HCT116 (cell line): Measurements from ENCODE around the gene MYH1. TPM values are rescaled to one million over a fixed set of nuclear protein-coding genes. Genes with fewer than 3 reads are reported as not detected.

ENCODE experiments used
- ATAC-seq: fragments of 200-7000 bp; cut with Tn5 transposase; 2 replicates; pipeline ENCODE4 v1.9.1; 2020; ENCODE audit warnings: mild to moderate bottlenecking, moderate library complexity
- BruUV-seq: library from RNA; stranded (reverse); fragments of 400-500 nt; replicated peaks from 2 replicates; lab custom pipeline; 2021; lab: Mats Ljungman, UMichigan
- CTCF ChIA-PET: fragments of 300-600 bp; sonication (Branson Sonifier 250); formaldehyde crosslinking; loops from one replicate; lab custom pipeline; 2021; ENCODE audit warnings: antibody characterized with exemption; lab: Charles Lee
- POLR2A ChIA-PET: fragments of 300-600, 350-600 bp; sonication (Branson Sonifier 250); formaldehyde crosslinking; loops from one replicate; lab custom pipeline; 2021; ENCODE audit warnings: antibody characterized with exemption; lab: Charles Lee
- RAD21 ChIA-PET, 2 experiments: fragments of 300-600 bp; sonication (Branson Sonifier 250); formaldehyde crosslinking; loops; one replicate each; lab custom pipeline; 2023; ENCODE audit warnings: low total read pairs in 2 of 2; ENCODE audit not compliant: uncharacterized antibody in 2 of 2, unreplicated experiment in 2 of 2, low non-redundant PET in 1 of 2; lab: Charles Lee
- DNase-seq: peaks from one replicate; pipeline ENCODE4 v3.0.0-alpha.2; 2010; ENCODE audit warnings: low read depth, low spot score
- H2AFZ ChIP-seq: fragments of 200-600 bp; shearing (Covaris generic), sonication (generic); 2 replicates; pipeline ENCODE4 v1.6.1; 2017; ENCODE audit warnings: low read depth, mixed run types, mixed read lengths, antibody characterized with exemption, low read length; ENCODE audit not compliant: poor library complexity, severe bottlenecking
- H3K27ac ChIP-seq: 2 replicates; pipeline ENCODE4 v1.5.1; 2012; ENCODE audit warnings: low read depth, low read length
- H3K27me3 ChIP-seq: fragments of 200-600 bp; sonication (generic); 2 replicates; pipeline ENCODE4 v1.6.1; 2016; ENCODE audit warnings: mixed run types, low read length, mixed read lengths; ENCODE audit not compliant: insufficient read depth
- H3K36me3 ChIP-seq, 2 experiments: fragments of 200-500 bp in 1 of 2; fragments of 200-600 bp in 1 of 2; sonication (Bioruptor generic) in 1 of 2; sonication (generic) in 1 of 2; 2 replicates each; pipeline versions ENCODE4 v1.5.1 to v1.6.1; 2014 to 2016; ENCODE audit warnings: low read length in 2 of 2, inconsistent platforms in 1 of 2, mixed read lengths in 1 of 2, mixed run types in 1 of 2; ENCODE audit not compliant: insufficient read depth in 2 of 2, control insufficient read depth in 1 of 2
- H3K4me1 ChIP-seq, 2 experiments: fragments of 200-600 bp in 1 of 2; sonication (generic) in 1 of 2; 2 replicates each; pipeline versions ENCODE4 v1.5.1 to v1.6.1; 2012 to 2017; ENCODE audit warnings: low read length in 2 of 2, inconsistent platforms in 1 of 2, mild to moderate bottlenecking in 1 of 2, mixed read lengths in 1 of 2, mixed run types in 1 of 2, moderate library complexity in 1 of 2; ENCODE audit not compliant: insufficient read depth in 2 of 2, control insufficient read depth in 1 of 2
- H3K4me2 ChIP-seq: fragments of 200-600 bp; sonication (generic); 2 replicates; pipeline ENCODE4 v1.6.1; 2017; ENCODE audit warnings: mixed run types, low read length, mixed read lengths
- H3K4me3 ChIP-seq, 2 experiments: fragments of 200-600 bp in 1 of 2; sonication (generic) in 1 of 2; replicated peaks in 1 of 2; 2 replicates each; pipeline ENCODE4 v1.5.1; 2011 to 2016; ENCODE audit warnings: low read length in 2 of 2, control low read depth in 1 of 2, low read depth in 1 of 2, mild to moderate bottlenecking in 1 of 2, mixed read lengths in 1 of 2, mixed run types in 1 of 2
- H3K79me2 ChIP-seq: fragments of 200-600 bp; sonication (generic); 2 replicates; pipeline ENCODE4 v1.6.1; 2017; ENCODE audit warnings: mild to moderate bottlenecking, mixed run types, low read length, moderate library complexity, mixed read lengths; ENCODE audit not compliant: insufficient read depth
- H3K9ac ChIP-seq: fragments of 200-600 bp; sonication (generic); 2 replicates; pipeline ENCODE4 v1.6.1; 2016; ENCODE audit warnings: low read length, mixed read lengths
- H3K9me2 ChIP-seq: fragments of 200-600 bp; sonication (generic), shearing (Covaris generic); 2 replicates; pipeline ENCODE4 v1.6.1; 2017; ENCODE audit warnings: mixed run types, mild to moderate bottlenecking, moderate library complexity; ENCODE audit not compliant: insufficient read depth
- H3K9me3 ChIP-seq, 2 experiments: fragments of 200-500 bp in 1 of 2; fragments of 200-600 bp in 1 of 2; sonication (Bioruptor generic) in 1 of 2; sonication (generic) in 1 of 2; 2 replicates each; pipeline ENCODE4 v1.6.1; 2014 to 2017; ENCODE audit warnings: low read length in 2 of 2, mixed read lengths in 2 of 2, inconsistent platforms in 1 of 2, low read depth in 1 of 2, mild to moderate bottlenecking in 1 of 2, mixed run types in 1 of 2, moderate library complexity in 1 of 2; ENCODE audit not compliant: control insufficient read depth in 1 of 2, insufficient read depth in 1 of 2
- H4K20me1 ChIP-seq: fragments of 200-600 bp; sonication (generic), shearing (Covaris generic); 2 replicates; pipeline ENCODE4 v1.6.1; 2017; ENCODE audit warnings: mixed run types, mild to moderate bottlenecking, moderate library complexity; ENCODE audit not compliant: insufficient read depth
- ATF3 ChIP-seq: IDR thresholded peaks from 2 replicates; pipeline ENCODE4 v1.6.1; 2012
- CBX3 ChIP-seq: IDR thresholded peaks from 2 replicates; pipeline ENCODE4 v1.6.1; 2012; ENCODE audit warnings: low read depth
- EZH2 ChIP-seq: fragments of 200-600 bp; sonication (generic); IDR thresholded peaks from 2 replicates; pipeline ENCODE4 v1.6.1; 2017; ENCODE audit warnings: antibody characterized with exemption, mixed run types
- EZH2phosphoT487 ChIP-seq: fragments of 200-600 bp; IDR thresholded peaks from 2 replicates; pipeline ENCODE4 v1.6.1; 2018; ENCODE audit warnings: antibody characterized with exemption, borderline replicate concordance
- FOSL1 ChIP-seq: IDR thresholded peaks from 2 replicates; pipeline ENCODE4 v1.6.1; 2012; ENCODE audit warnings: low read depth
- POLR2A ChIP-seq: IDR thresholded peaks from 2 replicates; pipeline ENCODE4 v1.7.0; 2011; ENCODE audit warnings: borderline replicate concordance; ENCODE audit not compliant: insufficient read depth, insufficient read length; ENCODE audit errors: extremely low read depth
- POLR2AphosphoS5 ChIP-seq: IDR thresholded peaks from 2 replicates; pipeline ENCODE4 v1.6.1; 2011; ENCODE audit warnings: mild to moderate bottlenecking, low read depth, low read length, moderate library complexity
- SP1 ChIP-seq: IDR thresholded peaks from 2 replicates; pipeline ENCODE4 v1.6.1; 2012; ENCODE audit warnings: low read depth
- SRF ChIP-seq: IDR thresholded peaks from 2 replicates; pipeline ENCODE4 v1.6.1; 2012; ENCODE audit warnings: low read depth
- TCF7L2 ChIP-seq: IDR thresholded peaks from 2 replicates; pipeline ENCODE4 v1.7.0; 2011; ENCODE audit warnings: borderline replicate concordance, inconsistent platforms; ENCODE audit not compliant: insufficient read depth, insufficient read length; ENCODE audit errors: extremely low read depth
- YY1 ChIP-seq: IDR thresholded peaks from 2 replicates; pipeline ENCODE4 v1.6.1; 2011; ENCODE audit warnings: low read length, low read depth, moderate library complexity, mild to moderate bottlenecking; ENCODE audit not compliant: insufficient replicate concordance; ENCODE audit errors: extremely low read depth
- ZBTB33 ChIP-seq: IDR thresholded peaks from 2 replicates; pipeline ENCODE4 v1.6.1; 2011; ENCODE audit warnings: mild to moderate bottlenecking, low read length, moderate library complexity; ENCODE audit not compliant: insufficient replicate concordance; ENCODE audit errors: extremely low read depth
- ZFX ChIP-seq: fragments of 450-650 bp; IDR thresholded peaks from 2 replicates; pipeline ENCODE4 v1.6.1; 2017
- intact Hi-C: fragments of 100-400 bp; cut with micrococcal nuclease; formaldehyde crosslinking; loops from 2 replicates; pipeline ENCODE4 v1.10.0; 2022
- total RNA-seq: library from RNA; stranded (reverse); gene quantifications from one replicate; pipeline ENCODE4 v1.2.1, GENCODE V29; 2021; ENCODE audit not compliant: unreplicated experiment
- TF ChIP-seq, protein P1 (sequence below): IDR thresholded peaks from 2 replicates; pipeline ENCODE4 v1.6.1; 2012
- TF ChIP-seq, protein P2 (sequence below), 3 experiments: fragments of 200-600 bp in 1 of 3; sonication (generic) in 1 of 3; IDR thresholded peaks in 2 of 3; conservative IDR thresholded peaks in 1 of 3; 2 replicates each; pipeline ENCODE4 v1.5.1; 2012 to 2017; ENCODE audit warnings: low read depth in 2 of 3, low read length in 2 of 3, antibody characterized with exemption in 1 of 3, borderline replicate concordance in 1 of 3, control low read depth in 1 of 3, mild to moderate bottlenecking in 1 of 3, mixed read lengths in 1 of 3, mixed run types in 1 of 3, moderate library complexity in 1 of 3; ENCODE audit not compliant: insufficient read depth in 1 of 3

The MYH1 gene
- total RNA-seq, 1 experiment from 2014 or later = not detected

DNA sequence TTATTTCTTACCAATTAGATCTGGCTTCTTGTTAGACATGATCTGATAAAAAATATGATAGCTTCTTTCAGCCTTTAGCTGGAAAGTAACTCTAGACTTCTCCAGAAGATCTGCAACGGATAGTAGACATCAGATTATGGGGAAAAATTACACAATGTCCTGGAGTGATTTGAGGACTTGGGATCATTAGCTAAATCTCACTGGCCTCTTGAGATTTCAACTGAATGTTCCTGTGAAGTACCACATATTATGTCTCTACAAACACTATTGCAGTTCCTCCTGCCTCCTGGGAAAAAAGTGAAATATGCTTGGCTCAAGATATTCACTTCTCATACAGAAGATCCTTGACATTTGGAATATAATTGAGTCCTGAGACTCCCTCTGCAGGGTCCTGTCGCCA is 5.5 kb downstream of the MYH1 start:
- H3K9ac ChIP-seq = no peak overlapping the region
- no peak for TF ChIP-seq EZH2
- TF ChIP-seq, protein P1, sequence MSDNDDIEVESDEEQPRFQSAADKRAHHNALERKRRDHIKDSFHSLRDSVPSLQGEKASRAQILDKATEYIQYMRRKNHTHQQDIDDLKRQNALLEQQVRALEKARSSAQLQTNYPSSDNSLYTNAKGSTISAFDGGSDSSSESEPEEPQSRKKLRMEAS = no peak
- no peak for TF ChIP-seq EZH2phosphoT487
- TF ChIP-seq, protein P2, sequence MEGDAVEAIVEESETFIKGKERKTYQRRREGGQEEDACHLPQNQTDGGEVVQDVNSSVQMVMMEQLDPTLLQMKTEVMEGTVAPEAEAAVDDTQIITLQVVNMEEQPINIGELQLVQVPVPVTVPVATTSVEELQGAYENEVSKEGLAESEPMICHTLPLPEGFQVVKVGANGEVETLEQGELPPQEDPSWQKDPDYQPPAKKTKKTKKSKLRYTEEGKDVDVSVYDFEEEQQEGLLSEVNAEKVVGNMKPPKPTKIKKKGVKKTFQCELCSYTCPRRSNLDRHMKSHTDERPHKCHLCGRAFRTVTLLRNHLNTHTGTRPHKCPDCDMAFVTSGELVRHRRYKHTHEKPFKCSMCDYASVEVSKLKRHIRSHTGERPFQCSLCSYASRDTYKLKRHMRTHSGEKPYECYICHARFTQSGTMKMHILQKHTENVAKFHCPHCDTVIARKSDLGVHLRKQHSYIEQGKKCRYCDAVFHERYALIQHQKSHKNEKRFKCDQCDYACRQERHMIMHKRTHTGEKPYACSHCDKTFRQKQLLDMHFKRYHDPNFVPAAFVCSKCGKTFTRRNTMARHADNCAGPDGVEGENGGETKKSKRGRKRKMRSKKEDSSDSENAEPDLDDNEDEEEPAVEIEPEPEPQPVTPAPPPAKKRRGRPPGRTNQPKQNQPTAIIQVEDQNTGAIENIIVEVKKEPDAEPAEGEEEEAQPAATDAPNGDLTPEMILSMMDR (IDR thresholded peaks at IDR 0.05 in 2 of 3, conservative IDR thresholded peaks at IDR 0.05 in 1 of 3; ENCODE audit: borderline replicate concordance in 1 of 3, insufficient read depth in 1 of 3, low read depth in 2 of 3, low read length in 2 of 3) = no peak
- TF ChIP-seq YY1 = no peak
- no peak for TF ChIP-seq TCF7L2
- TF ChIP-seq SRF = no peak
- no peak for TF ChIP-seq ATF3
- TF ChIP-seq CBX3 = no peak
- TF ChIP-seq ZBTB33 = no peak
- no peak for TF ChIP-seq SP1
- no peak for TF ChIP-seq POLR2AphosphoS5
- TF ChIP-seq FOSL1 = no peak
- TF ChIP-seq ZFX = no peak
- no peak for TF ChIP-seq POLR2A
- TF ChIP-seq, all 23 proteins: peak for 0
- no peak overlapping the region for H3K4me2 ChIP-seq
- no peaks in the 10 kb centered on the region for H4K20me1 ChIP-seq
- H3K9me2 ChIP-seq = no peaks in the 10 kb centered on the region
- RAD21 ChIA-PET = no interaction called here
- H3K27ac ChIP-seq = no peak overlapping the region
- DNase-seq (no peak), ATAC-seq (no peak)
- intact Hi-C loops = no loop called here
- POLR2A ChIA-PET = no interaction called here
- no TSS peak for BruUV-seq
- no peaks in the 10 kb centered on the region for H3K4me1 ChIP-seq
- H3K9me3 ChIP-seq = no peaks in the 10 kb centered on the region
- no peaks in the 10 kb centered on the region for H3K36me3 ChIP-seq
- peaks cover 74% of the 10 kb centered on the region for H3K27me3 ChIP-seq
- no peaks in the 10 kb centered on the region for H3K79me2 ChIP-seq
- no peak overlapping the region for H3K4me3 ChIP-seq
- CTCF ChIA-PET = no interaction called here
- H2AFZ ChIP-seq = no peak overlapping the region
